Fibroblast of gingiva (primary cell): Measurements from ENCODE around the gene PRM1.
A peak's percentile ranks its signal among the peaks of the same experiment; 100 is the strongest.

ENCODE experiments used
- DNase-seq: peaks from one replicate; pipeline ENCODE4 v3.0.0-alpha.2; 2011; ENCODE audit warnings: low read depth

The PRM1 gene

DNA sequence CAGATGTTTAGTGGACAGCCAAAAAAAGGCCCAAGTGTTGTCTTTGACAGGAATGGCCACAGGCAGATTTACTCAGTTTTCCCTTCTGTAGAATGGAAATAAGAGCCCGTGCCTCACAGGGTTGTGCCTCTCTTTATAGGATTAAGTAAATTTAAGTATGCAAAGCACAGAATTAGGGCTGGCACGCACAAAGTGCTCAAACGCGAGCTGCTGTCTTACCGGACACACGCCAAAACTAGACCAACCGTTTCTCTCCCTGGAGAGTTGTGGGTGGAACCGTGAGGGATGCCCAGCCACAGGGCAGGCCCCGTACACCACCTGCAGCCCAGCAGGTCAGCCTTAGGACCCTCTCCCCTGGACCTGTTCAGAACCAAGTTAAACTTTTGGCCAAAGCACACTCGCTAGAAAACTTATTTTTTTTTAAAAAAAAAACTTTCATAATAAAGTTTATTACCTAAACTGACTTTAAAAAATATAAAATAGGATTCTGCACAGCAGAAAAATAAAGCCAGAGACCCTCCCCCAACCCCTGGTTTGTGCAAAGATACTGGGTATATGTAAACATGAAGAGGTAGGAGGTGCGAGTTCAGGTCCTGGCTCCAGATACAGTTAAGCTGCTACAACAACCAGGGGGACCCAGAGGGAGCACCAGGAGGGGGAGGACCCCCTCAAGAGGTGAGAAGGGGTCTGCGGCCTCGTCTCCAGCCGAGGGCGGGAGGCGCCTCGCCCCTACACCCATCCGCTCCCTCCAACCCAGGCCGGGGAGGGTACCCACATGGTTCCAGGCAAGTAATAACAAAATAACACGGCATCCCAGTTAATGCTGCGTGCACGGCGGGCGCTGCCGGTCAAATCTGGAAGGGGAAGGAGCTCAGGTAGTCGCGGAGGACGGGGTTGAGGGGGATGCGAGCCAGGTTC, 26.9 kb downstream of the PRM1 start:
- no peak for DNase-seq

DNA sequence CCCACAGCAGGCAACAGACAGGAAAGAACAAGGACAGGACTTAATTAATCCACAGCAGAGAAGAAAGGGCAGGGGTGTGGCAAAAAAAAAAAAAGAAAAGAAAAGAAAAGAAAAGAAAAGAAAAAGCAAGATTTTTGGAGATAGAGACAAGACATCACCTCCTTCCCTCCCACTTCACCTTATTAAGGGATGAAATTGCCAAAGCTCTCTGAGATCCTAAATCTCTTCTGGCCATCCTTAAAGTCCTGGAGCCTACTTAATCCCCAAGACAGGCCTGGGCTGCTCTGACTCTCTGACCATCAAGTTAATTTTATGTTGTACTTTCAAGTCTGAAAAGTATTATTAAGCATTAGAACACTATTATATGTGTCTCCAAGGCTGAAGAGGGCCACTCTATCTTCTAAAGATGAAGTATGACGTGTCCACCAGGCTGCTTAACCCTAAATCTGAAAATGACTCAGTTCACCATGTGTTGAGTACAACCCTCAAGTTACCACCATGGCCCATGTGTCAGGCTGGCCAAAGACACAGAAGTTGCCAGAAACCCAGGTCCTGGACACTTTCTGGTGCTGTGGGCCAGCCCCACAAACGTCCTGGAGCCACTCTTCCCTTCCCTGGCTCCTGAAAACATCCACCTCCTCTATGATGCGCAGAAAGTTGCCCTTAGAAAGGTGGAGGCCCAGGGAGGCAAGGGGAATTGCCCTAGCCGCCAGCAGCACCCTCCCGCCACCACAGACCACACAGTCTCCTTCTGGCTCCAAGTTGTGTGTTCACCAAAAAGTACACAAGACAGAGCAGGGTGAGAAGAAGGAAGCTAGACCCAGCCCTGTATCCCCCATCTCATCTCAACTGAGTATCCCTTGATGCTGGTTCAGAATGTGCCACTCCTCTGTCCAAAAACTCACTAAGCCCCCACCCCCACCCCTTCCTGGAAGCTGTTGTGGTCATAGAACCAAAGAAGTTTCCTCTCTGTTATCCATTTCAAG, 27.8 kb downstream of the PRM1 start:
- DNase-seq: no peak

DNA sequence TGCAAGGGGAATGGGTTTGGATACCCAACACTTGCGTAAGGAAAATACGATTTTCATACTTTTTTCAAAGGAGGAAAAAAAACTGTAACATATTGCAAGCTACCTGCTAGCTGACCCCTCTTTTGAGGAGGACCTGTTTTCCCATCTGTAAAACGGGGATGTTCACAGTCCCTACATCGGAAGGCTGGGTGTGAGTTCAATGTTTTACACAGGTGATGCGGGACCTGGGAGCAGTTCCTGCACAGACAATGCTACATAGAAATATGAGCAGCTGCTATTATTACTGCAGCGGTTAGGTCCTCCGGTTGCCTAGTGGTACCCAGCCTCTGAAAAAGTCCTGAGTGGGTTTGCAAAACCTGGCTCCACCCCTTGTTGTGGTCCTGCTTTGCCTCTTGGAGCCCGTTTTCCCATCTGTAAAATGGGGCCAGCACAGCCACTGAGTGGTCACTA, 28.6 kb downstream of the PRM1 start:
- no peak for DNase-seq

DNA sequence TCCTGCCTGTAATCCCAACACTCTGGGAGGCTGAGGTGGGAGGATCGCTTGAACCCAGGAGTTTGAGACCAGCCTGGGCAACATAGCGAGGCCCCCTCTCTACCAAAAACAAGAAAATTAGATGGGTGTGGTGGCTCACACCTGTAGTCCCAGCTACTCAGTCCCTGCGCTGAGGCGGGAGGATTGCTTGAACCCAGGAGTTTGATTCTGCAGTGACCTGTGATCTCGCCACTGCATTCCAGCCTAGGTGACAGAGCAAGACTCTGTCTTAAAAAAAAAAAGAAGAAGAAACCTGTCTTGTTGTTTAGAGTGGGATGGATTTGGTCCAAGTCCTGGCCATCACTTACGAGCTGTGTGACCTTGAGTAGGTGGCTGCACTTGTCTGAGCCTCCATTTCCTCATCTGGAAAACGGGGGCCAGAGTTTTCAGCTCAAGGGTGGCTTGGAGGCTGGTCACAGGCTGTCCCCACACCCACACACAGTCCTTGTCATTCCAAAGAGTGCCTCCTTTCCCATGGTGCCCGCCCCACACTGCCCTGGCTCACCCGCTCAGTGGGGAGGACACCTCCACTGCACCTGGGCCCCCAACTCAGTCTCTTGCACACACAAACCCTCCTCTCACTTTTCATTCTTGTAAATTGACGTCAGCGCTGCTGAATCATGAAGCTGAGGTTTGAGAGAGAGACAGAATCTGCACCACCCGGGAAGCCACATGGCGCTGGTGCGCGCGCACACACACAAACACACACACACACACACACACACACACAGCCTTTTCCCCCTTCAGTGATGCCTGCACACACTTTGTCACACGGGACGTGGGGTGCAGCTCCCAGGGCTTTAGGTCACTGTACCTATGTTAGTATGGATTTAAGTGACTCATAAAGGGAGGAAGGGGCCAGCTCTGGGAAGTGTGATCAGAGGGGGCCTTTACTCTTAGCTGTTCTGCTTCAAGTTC, 29.3 kb downstream of the PRM1 start:
- DNase-seq: peak; percentile 65

DNA sequence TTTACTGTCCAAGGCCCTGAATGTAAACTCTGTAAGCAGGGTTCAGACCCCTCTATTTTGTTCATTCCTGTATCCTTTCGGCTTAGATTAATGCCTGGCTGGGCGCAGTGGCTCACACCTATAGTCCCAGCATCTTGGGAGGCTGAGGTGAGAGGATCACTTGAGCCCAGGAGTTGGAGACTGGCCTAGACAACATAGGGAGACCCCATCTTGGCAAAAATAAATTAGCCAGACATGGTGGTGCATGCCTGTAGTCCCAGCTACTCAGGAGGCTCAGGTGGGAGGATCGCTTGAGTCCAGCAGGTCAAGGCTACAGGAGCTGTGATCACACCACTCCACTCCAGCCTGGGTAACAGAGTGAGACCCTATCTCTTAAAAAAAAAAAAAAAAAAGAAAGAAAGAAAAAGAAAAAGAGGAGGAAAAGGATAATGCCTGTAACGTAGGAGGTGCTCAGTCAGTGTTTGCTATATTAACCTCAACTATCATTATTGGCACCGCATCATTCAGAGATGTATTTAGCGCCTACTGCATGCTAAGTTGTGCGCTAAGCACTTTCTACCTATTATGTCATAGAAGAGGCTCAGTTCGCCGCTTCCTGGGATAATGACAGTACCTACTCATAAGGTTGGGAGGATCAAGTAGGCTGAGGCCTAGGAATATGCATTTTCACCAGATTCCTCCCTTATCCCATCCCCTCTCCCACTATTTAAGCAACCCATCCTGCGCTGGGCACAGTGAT, 30.2 kb downstream of the PRM1 start:
- DNase-seq: no peak

DNA sequence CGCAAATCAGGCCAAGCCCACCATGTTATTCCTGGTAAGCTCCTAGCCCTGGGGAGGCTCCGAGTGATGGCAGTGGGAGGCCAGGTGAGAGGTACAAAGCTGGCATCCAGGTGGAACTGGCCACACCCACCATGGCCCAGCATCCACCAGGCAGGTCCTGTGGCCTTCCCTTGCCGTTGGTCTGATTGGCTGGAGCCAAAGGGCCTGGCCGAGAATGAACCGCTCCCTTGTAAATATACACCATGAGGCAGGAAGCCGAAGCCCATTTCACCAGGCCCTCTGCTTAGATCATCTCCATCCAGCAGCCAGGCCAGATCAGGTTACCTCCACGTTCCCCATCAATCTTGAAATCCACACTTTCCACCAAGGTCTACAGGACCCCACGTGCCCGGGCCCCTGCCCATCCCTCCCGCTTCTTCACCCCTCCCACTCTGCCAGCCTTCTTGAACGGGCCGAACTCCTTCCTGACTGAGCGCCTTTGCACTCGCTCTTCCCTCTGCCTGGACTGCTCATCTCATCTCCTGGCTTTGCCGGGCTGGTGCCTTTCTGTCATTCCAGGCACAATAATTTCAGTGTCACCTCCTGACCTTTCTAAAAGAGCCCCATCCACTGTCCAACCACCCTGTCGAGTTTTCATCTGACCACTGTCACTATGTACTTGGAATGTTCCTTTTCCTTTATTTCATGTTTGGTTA, 30.9 kb downstream of the PRM1 start:
- peak; percentile 42 for DNase-seq

DNA sequence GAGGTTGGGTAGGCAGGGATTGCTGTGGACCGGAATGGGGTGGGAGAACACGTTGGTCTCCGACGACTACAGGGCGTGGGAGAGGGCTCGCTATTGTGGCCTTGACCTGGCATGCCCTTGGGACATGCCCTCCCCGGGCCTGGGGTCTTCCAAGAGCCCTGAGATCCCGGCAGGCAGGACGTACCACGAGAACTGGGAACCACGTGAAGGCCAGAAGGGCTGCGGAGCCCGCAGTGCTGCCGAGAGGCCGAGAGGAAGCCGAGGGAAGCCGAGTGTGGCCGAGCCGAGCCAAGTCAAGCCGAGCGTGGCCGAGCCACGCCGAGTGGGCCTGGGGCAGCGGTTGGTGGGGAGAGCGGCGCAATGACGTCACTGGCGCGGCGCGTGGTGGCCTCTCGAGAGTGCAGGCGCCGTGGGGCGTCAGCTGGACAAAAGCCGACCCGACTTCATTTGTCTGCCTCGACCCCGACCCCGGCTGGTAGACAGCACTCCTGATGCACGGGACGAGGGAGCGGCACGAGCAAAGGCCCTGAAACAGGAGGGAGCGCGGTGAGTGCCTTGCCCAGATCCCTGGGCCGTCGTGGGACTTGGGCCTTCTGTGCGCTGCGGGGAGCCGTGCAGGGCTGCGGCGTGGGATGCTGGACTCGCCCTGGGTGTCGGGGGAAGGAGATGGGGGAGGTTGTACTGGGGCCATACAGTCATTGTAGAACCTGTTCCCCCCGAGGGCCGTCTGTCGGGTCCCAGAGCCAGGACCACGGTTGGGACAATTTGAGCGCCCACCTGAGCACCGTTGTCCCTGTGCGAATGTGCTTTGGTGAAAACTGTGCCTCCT, 31.7 kb downstream of the PRM1 start:
- DNase-seq: no peak

DNA sequence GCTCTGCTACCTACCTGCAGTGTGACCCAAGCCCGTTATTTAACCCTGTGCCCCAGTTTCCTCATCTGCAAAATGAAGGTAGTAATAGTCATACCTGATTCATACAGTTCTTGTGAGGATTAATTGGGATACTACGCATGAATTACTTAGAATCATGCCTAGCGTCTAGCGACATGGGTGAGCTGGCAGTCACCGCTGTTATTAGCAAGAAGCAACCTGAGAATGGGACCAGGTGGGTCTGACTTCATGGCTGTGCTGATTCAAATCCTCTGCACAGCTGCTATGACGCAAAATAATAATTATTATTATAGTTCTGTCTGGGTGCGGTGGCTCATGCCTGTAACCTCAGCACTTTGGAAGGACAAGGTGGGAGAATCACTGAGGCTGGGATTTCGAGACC, 33.0 kb downstream of the PRM1 start:
- DNase-seq: no peak

DNA sequence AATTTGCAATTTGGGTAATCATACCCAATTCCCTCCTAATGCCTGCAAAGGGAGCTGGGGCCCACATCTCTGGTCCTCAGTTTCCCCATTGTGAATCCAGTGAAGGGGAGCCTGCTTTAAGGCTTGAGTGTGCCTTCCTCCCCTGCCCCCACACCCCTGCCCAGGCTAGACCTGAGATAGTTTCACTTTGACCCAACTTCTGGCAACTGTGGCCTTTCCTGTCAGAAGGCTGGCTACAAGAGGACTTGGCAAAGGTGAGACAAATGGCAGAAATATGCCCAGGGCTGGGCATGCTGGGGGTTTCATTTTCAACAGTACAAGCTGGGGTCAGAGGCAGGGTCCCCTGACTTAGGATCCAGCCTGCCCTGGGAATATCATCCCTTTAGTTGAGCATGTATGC, 35.1 kb downstream of the PRM1 start:
- DNase-seq: no peak

DNA sequence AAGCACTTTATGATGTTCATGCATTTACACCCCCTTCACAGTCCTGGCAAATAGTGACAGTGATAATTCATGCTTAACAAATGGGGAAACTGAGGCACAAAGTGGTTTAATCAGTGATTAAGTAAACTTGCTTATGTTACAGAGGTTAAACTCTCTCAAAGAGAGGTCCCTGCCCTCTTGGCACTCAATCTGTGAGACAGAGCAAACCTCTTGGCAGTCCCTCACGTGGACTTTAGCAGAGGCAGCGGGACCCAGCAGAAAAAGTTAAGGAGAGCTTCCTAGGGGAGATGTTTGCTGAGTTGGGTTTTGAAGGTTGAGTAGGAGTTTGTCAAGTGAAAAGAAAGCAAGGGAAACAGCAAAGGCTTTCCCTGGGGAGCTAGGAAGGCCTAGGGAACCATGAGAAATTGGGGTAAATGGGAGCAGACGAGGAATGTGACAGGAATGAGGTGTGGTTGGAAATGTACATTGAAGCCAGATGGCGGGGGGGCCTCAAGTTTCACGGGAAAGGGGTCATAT, 35.9 kb downstream of the PRM1 start:
- DNase-seq: no peak

DNA sequence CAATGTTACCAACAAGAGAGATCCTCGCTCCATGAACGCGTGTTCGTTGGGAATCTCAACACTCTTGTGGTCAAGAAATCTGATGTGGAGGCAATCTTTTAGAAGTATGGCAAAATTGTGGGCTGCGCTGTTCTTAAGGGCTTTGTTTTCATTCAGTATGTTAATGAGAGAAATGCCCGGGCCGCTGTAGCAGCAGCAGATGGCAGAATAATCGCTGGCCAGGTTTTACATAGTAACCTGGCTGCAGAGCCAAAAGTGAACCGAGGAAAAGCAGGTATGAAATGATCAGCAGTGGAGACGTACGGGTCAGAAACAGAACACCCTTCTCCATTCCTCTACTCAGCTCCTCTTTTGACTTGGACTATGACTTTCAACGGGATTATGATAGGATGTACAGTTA, 38.5 kb downstream of the PRM1 start:
- DNase-seq: no peak

DNA sequence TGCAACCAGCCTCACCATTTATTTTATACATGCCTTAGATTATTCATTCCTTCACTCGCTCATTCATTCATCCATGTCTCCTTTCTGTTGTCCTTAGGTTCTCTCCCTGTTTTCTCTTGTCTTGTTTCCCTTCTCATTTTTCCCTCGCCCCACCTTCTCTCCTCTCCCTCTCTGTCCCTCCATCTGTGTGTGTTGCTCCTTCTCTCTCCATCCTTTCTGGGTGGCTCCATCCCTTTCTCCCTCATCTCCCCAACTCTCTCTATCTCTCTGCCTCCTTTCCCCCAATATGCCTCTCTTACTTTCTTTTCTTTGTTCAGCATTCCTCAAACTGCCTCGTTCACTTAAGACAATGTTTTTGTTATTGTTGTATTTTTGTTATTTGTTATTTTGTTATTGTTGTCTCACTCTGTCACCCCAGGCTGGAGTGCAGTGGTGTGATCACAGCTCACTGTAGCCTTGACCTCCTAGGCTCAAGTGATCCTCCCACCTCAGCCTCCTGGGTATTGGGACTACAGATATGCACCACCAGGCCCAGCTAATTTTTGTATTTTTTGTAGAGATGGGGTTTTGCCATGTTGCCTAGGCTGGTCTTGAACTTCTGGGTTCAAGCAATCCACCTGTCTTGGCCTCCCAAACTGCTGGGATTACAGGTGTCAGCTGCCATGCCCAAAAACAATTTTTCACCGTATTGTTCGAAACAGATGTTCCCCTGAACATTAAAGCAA, 39.5 kb downstream of the PRM1 start:
- no peak for DNase-seq

DNA sequence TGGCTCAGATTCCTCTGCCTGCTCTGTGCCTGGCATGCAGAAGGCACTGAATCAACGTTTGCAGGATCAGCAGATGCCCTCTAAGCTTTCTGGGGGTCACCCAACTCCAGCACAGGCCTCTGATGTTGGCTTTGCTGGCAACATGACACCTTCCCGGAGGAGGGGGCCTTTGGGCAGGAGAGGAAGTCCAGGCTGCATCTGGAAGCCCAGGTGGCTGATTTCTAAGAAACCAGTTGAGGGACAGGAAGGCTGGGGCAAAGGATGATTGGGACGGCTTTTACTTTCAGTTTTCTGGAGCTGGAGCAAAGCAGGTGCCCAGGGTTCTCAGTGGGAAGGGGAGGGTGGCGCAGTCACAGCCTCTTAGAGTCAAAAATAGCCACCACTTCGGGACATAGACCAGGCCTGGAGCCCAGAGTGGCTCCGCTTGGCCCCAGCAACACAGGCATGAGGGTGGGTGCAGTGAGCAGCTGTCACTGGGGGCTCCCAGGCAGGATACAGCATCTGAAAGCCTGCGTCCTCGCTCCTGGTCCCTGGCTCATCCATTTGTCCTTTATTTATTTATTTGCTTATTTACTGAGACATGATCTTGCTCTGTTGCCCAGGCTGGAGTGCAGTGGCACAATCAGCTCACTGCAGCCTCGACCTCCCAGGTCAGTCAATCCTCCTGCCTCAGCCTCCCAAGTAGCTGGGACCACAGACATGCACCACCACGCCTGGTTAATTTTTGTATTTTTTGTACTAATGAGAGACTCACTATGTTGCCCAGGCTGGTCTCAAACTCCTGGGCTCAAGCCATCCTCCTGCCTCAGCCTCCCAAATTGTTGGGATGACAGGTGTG, 40.3 kb downstream of the PRM1 start:
- no peak for DNase-seq

DNA sequence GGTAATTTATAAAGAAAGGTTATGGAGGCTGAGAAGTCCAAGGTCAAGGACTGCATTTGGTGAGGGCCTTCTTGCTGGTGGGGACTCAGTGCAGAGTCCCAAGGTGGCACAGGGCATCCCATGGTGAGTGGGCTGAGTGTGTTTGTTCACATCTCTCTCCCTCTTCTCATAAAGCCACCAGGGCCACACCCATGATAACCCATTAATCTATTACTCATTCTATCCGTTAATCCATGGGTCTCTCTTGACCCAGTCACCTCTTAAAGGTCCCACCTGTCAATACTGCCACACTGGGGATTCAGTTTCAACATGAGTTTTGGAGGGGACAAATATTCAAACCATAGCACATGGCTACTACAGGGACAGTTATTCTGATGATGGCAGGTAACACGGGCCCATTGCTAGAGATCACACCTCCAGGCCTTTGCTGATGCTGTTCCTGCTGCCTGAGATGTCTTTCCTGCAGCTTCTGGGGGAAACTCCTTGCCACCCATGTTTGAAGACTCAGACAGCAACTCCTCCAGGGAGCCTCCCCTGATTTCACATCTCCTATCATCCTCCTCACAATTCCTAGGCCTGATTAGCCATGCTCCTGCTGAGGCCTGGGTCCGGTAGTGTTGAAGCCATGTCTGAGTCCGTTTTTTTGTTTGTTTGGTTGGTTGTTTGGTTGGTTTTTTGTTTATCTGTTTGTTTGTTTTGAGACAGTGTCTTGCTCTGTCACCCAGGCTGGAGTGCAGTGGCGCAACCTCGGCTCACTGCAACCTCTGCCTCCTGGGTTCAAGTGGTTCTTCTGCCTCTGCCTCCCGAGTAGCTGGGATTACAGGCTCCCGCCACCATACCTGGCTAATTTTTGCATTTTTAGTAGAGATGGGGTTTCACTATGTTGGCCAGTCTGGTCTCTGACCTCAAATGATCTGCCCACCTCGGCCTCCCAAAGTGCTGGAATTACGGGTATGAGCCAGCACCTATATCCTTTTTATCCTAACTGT, 41.2 kb downstream of the PRM1 start:
- DNase-seq: no peak

DNA sequence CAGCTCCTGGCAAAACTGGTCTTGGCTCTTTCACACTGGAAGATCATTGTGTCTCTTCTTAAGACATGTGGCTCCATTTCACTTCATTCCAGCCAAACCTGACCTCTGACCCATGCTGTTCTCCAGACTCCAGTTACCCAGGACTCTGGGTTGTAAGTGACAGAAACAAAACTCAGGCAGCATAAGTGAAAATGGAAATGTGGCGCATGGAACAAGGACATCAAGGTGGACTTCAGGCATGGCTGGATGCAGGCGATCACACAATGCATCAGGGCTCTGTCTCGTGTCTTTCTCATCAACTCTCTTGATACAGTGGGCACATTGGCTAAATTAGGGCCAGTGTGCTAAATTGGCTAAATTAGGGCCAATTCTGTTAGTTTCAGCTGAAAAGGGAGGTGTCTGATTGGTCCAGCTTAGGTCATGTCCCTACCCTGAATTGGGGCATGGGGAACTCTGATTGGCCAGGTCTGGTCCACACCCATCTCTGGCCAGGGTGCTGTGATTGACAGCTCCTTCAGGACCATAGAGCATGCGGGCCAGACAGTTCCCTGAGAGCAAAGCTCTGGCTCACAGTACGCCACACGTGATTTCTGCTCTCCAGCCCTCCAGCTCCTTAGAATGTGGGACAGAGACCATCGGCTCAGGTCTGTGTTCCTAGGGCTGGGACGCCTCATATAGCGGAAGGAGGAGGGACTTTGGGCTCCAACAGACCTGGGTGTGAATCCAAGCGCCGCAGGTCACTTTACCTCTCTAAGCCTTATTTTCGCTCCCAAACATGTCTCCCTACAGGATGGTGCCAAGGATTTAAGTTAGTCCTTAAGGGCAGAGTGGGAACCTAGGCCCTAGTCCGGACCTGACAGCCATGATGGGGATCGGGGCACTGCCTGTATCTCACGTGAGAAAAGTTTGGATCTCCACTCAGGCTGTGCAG, 42.6 kb downstream of the PRM1 start:
- DNase-seq: no peak
